GM13977 (cell line): ENCODE measurements around the gene ACP4.
"Not testable (repeated sequence)": the region's sequence is repeated elsewhere in the genome, so short reads cannot be mapped to it uniquely, and the experiment has no call there.

Source experiments
- DNase-seq: peaks from one replicate; pipeline ENCODE4 v3.0.0; 2012; ENCODE audit warnings: low spot score
- in situ Hi-C: fragments of 300-500 bp; cut with MboI; formaldehyde crosslinking; loops from one replicate; pipeline ENCODE4 v1.12.0; 2022; ENCODE audit warnings: low sequenced_read_pairs, low pct_unique_long_range_greater_than_20kb, mixed read lengths, inconsistent platforms; ENCODE audit not compliant: unreplicated experiment
- TF ChIP-seq, protein P1 (sequence below): IDR thresholded peaks from 2 replicates; pipeline ENCODE4 v1.5.1; 2012; ENCODE audit warnings: mild to moderate bottlenecking, control low read depth; ENCODE audit not compliant: insufficient read depth; ENCODE audit errors: extremely low read depth, missing control alignments

The ACP4 gene

DNA sequence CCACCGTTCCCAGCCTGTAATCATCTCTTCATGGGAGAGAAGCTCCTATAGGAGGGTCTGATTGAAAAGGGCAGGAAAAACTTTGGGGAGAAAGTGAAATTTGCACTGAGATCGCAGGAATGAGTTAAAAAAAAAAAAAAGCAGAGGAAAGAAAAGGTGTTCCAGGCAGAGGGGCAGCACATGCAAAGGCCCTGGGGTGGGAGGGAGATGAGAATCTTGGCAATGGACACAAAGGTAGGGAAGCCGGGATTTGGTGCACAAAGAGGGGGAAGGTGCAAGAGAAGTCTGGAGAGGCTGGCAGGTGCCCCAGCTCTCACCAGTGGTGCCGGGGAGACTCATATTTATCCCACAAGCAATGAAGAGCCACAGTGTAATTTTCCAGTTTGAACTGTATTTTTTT is 36.3 kb upstream of the ACP4 start:
- TF ChIP-seq, protein P1, sequence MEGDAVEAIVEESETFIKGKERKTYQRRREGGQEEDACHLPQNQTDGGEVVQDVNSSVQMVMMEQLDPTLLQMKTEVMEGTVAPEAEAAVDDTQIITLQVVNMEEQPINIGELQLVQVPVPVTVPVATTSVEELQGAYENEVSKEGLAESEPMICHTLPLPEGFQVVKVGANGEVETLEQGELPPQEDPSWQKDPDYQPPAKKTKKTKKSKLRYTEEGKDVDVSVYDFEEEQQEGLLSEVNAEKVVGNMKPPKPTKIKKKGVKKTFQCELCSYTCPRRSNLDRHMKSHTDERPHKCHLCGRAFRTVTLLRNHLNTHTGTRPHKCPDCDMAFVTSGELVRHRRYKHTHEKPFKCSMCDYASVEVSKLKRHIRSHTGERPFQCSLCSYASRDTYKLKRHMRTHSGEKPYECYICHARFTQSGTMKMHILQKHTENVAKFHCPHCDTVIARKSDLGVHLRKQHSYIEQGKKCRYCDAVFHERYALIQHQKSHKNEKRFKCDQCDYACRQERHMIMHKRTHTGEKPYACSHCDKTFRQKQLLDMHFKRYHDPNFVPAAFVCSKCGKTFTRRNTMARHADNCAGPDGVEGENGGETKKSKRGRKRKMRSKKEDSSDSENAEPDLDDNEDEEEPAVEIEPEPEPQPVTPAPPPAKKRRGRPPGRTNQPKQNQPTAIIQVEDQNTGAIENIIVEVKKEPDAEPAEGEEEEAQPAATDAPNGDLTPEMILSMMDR, result no peak
- in situ Hi-C loops, result no loop called here
- DNase-seq, result no peak

DNA sequence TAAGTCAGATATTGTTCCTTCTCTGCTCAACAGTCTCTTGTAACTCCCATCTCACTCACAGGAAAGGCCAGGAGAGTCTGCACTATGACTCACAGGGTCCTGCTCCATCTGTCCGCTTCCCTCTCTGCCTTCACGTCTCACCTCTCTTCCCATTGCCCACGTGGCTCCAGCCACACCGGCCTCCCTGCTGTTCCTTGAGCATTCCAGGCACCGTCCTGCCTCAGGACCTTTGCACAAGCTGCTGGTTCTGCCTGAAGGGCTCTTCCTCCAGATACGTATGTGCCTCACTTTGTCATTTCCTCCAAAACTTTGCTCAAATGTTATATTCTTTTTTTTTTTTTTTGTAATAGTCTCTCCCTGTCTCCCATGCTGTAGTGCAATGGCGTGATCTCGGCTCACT is 34.0 kb upstream of the ACP4 start:
- DNase-seq, in situ Hi-C loops: not testable (repeated sequence)

DNA sequence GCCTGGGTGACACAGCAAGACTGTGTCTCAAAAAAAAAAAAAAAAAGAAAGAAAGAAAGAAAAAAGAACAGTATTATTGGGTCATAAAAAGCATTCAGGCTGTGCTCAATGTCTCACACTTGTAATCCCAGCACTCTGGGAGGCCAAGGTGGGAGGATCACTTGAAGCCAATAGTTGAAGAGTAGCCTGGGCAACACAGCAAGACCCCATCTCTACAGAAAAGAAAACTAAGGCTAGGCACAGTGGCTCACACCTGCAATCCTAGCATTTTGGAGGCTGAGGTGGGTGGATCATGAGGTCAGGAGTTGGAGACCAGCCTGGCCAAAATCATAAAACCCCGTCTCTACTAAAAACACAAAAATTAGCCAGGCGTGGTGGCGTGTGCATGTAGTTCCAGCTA is 32.6 kb upstream of the ACP4 start:
- DNase-seq, in situ Hi-C loops: not testable (repeated sequence)

DNA sequence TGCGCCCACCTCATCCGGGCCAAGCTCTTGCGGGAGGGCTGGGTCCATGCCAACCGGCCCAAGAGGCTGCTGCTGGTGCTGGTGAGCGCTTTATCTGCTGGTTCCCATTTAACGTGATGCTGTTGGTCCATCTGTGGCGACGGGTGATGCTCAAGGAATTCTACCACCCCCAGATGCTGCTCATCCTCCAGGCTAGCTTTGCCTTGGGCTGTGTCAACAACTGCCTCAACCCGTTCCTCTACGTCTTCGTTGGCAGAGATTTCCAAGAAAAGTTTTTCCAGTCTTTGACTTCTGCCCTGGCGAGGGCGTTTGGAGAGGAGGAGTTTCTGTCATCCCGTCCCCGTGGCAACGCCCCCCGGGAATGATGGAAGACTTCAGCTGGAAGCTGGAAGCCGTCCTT is 31.1 kb upstream of the ACP4 start:
- in situ Hi-C loops, DNase-seq: not testable (repeated sequence)

DNA sequence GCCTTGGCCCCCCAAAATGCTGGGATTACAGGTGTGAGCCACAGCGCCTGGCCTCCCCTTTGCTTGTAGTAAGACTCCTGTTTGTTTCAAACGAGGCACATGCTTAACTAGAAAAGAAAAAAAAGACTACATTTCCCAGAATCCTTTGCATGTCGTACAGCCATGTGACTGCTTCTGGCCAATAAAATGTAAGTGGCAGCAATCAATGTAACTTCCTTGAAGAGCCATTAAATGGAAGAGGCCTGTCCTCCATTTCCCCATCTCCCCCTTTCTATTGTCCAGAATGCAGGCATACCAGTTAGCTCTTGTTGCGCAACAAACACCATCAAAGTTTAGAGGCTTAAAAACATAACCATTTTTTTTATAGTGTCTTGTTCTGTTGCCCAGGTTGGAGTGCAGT is 30.3 kb upstream of the ACP4 start:
- TF ChIP-seq, protein P1, result no peak
- in situ Hi-C loops, result no loop called here
- peak; percentile 46 for DNase-seq

DNA sequence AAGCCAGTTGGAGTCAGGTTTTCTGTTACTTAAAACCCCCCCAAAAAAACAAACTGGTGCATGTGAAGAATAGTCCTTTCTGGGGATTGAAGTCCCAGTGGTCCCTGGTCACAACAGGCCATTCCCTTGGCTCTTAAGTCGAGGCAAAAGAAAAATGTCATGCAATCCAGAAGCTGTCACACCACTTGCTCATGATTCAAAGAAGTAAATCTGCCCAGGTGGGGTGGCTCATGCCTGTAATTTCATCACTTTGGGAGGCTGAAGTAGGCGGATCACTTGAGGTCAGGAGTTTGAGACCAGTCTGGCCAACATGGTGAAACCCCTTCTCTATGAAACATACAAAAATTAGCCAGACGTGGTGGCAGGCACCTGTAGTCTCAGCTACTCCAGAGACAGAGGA is 28.7 kb upstream of the ACP4 start:
- DNase-seq, in situ Hi-C loops: not testable (repeated sequence)

DNA sequence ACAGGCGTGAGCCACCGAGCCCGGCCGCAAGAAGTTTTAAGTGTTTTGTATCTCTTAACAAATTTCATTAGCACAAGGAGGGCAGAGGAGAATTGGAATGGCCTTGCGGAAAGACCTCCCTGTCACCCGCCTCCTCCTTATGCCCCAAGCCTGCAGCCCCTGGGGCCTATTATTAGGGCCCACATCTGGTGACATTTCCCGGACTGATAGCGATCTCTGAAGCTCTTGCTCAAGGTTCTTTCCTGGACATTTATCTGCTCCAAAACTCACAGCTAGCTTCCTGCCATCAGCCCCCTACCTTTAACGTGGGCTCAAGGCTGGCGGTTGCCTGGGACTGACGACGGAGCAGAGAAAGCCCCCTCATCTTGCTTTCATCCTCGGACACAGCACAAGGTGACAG is 26.7 kb upstream of the ACP4 start:
- DNase-seq, in situ Hi-C loops: not testable (repeated sequence)

DNA sequence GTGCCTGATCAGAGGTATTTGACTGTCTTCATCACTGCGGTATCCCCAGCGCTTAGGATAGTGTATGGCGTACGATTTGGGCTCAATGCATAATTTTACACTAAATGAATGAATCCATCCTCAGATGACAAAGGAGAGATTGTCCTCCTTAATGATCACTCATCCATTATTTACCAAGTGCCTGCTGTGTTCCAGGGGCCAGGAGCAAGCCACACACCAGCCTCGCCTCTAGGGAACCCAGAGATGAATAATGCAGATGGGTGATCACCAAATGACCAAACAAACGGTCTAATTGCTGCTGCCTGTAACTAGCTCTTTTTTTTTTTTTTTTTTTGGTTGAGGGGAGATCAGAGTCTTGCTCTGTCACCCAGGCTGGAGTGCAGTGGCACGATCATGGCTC is 25.8 kb upstream of the ACP4 start:
- TF ChIP-seq, protein P1, result no peak
- DNase-seq, result no peak
- in situ Hi-C loops, result no loop called here

DNA sequence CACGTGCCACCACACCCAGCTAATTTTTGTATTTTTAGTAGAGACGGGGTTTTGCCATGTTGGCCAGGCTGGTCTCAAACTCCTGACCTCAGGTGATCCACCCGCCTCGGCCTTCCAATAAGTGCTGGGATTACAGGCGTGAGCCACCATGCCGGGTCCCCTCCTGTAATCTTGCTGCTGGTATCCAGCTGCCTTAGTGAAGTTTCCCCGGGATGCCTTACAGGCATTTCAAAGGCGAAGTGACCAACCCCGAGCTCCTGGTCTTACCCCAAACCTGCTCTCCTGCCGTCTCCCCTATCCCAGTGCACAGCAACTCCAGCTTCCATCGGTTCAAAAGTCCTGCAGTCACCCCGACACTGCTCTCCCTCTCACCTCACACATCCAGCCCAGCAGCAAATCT is 23.5 kb upstream of the ACP4 start:
- DNase-seq, in situ Hi-C loops: not testable (repeated sequence)

DNA sequence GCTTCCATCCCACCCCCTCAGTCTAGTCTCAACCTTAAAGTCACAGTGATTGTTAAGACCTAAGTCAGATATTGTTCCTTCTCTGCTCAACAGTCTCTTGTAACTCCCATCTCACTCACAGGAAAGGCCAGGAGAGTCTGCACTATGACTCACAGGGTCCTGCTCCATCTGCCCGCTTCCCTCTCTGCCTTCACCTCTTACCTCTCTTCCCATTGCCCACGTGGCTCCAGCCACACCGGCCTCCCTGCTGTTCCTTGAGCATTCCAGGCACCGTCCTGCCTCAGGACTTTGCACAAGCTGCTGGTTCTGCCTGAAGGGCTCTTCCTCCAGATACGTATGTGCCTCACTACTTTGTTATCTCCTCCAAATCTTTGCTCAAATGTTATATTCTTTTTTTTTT is 23.0 kb upstream of the ACP4 start:
- in situ Hi-C loops, DNase-seq: not testable (repeated sequence)

DNA sequence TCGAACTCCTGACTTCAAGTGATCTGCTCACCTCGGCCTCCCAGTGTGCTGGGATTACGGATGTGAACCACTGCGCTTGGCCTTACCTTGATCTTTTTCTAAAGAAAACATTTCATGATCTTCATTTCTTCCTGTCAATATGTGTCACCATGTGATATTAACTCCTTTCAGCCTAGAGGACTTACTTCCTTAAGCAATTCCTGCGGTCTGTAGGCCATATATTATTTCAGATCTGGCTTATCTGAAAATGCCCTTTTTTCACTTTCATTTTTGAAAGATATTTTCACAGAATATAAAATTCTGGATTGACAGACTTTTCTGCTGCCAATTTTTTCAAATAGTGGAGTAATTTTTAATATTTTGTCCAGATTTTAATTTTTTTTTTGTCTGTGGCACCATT is 21.9 kb upstream of the ACP4 start:
- DNase-seq, result no peak
- TF ChIP-seq, protein P1, result no peak
- in situ Hi-C loops, result no loop called here

DNA sequence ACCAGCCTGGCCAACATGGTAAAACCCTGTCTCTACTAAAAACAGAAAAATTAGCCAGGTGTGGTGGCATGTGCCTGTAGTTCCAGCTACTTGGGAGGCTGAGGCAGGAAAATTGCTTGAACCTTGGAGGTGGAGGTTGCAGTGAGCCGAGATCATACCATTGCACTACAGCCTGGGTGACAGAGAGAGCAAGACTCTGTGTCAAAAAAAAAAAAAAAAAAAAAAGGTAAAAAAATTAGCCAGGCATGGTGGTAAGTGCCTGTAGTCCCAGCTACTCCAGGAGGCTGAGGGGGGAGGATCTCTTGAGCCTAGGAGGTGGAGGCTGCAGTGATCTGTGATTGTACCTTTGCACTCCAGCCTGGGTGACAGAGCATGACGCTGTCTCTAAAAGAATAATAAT is 20.1 kb upstream of the ACP4 start, which contains the start of gene GPR32:
Gene GPR32 (plus strand): TSS at position 301 of the 400 bp plus-strand sequence. CDS start 137 bp downstream, outside the sequence.
- in situ Hi-C loops, DNase-seq: not testable (repeated sequence)
